Adrenal gland (tissue), 5 donors: Measurements from ENCODE around the gene BCAT1.

Source experiments
- POLR2A ChIP-seq, 2 donors: fragments of 450-650 bp; IDR thresholded peaks; one replicate each; pipeline ENCODE4 v1.6.1; 2017; ENCODE audit warnings: antibody characterized with exemption in 2 of 2, mild to moderate bottlenecking in 2 of 2, moderate library complexity in 1 of 2
- TF ChIP-seq, protein P1 (sequence below), 6 experiments: fragments of 450-650 bp in 4 of 6; fragments of 200-600 bp in 2 of 6; sonication (generic) in 1 of 6; IDR thresholded peaks; 1 replicate in 5 of 6; 2 replicates in 1 of 6; pipeline versions ENCODE4 v1.5.1 to v1.8.0; 2016 to 2021; ENCODE audit warnings: antibody characterized with exemption in 6 of 6, mild to moderate bottlenecking in 2 of 6, moderate library complexity in 1 of 6
- donor health status: DM: no; HTN: no; CAD: no.

DNA sequence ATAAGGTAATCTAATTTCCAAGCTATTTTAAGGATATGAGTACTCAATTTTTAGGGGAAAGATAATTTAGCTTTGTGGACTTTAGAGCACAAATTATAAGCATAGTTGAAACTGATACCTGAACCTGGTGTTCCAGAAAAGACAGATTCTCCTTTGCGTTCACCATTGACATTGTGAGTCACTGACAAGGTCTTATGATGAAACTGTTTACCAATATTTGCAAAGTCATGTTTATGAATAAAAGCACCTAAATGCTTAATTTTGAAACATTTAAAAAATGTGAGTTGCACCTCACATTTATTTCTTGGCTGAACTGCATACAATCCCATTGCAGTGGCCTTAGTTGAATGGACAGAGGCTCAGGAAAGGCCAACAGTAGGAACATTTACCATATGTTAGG, 3.9 kb downstream of the BCAT1 start:
- TF ChIP-seq POLR2A (IDR thresholded peaks at IDR 0.05) = no peak
- TF ChIP-seq, protein P1, sequence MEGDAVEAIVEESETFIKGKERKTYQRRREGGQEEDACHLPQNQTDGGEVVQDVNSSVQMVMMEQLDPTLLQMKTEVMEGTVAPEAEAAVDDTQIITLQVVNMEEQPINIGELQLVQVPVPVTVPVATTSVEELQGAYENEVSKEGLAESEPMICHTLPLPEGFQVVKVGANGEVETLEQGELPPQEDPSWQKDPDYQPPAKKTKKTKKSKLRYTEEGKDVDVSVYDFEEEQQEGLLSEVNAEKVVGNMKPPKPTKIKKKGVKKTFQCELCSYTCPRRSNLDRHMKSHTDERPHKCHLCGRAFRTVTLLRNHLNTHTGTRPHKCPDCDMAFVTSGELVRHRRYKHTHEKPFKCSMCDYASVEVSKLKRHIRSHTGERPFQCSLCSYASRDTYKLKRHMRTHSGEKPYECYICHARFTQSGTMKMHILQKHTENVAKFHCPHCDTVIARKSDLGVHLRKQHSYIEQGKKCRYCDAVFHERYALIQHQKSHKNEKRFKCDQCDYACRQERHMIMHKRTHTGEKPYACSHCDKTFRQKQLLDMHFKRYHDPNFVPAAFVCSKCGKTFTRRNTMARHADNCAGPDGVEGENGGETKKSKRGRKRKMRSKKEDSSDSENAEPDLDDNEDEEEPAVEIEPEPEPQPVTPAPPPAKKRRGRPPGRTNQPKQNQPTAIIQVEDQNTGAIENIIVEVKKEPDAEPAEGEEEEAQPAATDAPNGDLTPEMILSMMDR (IDR thresholded peaks at IDR 0.05) = no peak
